Left renal pelvis (tissue), 4 donors: ENCODE data around the gene LYPD6. TPM values are rescaled to one million over a fixed set of nuclear protein-coding genes. Genes with fewer than 3 reads are reported as not detected.
"Not testable (repeated sequence)": the region's sequence is repeated elsewhere in the genome, so short reads cannot be mapped to it uniquely, and the experiment has no call there.

Experiments
- DNase-seq, 4 donors: peaks; one replicate each; pipeline ENCODE4 v3.0.0-alpha.2; 2013; ENCODE audit warnings: low read depth in 4 of 4, low spot score in 3 of 4
- polyA plus RNA-seq, 4 donors: library from polyadenylated mRNA; unstranded; fragments of 120-200 nt; gene quantifications; one replicate each; pipeline ENCODE4 v1.2.1, GENCODE V29; 2013; ENCODE audit not compliant: insufficient read length in 4 of 4

The LYPD6 gene
- polyA plus RNA-seq, 4 donors: 13.5 to 25.4 (median 17.4) TPM

GRCh38 chr2:149490296-149490695, 159.9 kb downstream of the LYPD6 start:
- no peak for DNase-seq

GRCh38 chr2:149492923-149493322, 162.5 kb downstream of the LYPD6 start:
- no peak for DNase-seq

- not testable (repeated sequence) for DNase-seq
Observed at GRCh38 chr2:149499204-149499603, 168.8 kb downstream of the LYPD6 start.

GRCh38 chr2:149506808-149507207, 176.4 kb downstream of the LYPD6 start:
- not testable (repeated sequence) for DNase-seq

- DNase-seq: no peak
Observed at GRCh38 chr2:149507974-149508373, 177.6 kb downstream of the LYPD6 start.

- no peak for DNase-seq
Observed at GRCh38 chr2:149513461-149513860, 183.1 kb downstream of the LYPD6 start.
